Activated T-helper 2 cell treated with anti-CD3 and anti-CD28 coated beads, Interferon-gamma antibody, Interleukin-2, Interleukin-4, amounts not matched to agents 10 μg/mL and 5 μg/mL and 100 μg/mL, durations not matched to agents 14 hours and 24 hours and 36 hours (primary cell): ENCODE results near the gene SNX21. TPM values are rescaled to one million over a fixed set of nuclear protein-coding genes. Genes with fewer than 3 reads are reported as not detected.

ENCODE experiments used
- DNase-seq: peaks from one replicate; pipeline ENCODE4 v3.0.0; 2021; ENCODE audit warnings: low spot score
- H3K27ac Mint-ChIP-seq: one replicate; pipeline ENCODE4 v1.8.0; 2021; ENCODE audit warnings: mixed read lengths
- H3K27me3 Mint-ChIP-seq: one replicate; pipeline ENCODE4 v1.8.0; 2021; ENCODE audit warnings: low read depth, mixed read lengths
- H3K36me3 Mint-ChIP-seq: one replicate; pipeline ENCODE4 v1.8.0; 2021; ENCODE audit warnings: low read depth, mixed read lengths
- H3K4me1 Mint-ChIP-seq: one replicate; pipeline ENCODE4 v1.8.0; 2021; ENCODE audit warnings: low read depth, mixed read lengths
- H3K4me3 Mint-ChIP-seq: one replicate; pipeline ENCODE4 v1.8.0; 2021; ENCODE audit warnings: low read depth, mild to moderate bottlenecking, moderate library complexity, mixed read lengths
- H3K9me3 Mint-ChIP-seq: one replicate; pipeline ENCODE4 v1.8.0; 2021; ENCODE audit warnings: mixed read lengths
- intact Hi-C: fragments of 100-400 bp; cut with micrococcal nuclease; formaldehyde crosslinking; loops from one replicate; pipeline ENCODE4 v1.15.1; 2023
- total RNA-seq: library from RNA; stranded (reverse); gene quantifications from 2 replicates; pipeline ENCODE4 v1.2.3, GENCODE V29; 2022

SNX21 gene
- total RNA-seq, 1 donor from 2014 or later = 1.5 TPM

DNA sequence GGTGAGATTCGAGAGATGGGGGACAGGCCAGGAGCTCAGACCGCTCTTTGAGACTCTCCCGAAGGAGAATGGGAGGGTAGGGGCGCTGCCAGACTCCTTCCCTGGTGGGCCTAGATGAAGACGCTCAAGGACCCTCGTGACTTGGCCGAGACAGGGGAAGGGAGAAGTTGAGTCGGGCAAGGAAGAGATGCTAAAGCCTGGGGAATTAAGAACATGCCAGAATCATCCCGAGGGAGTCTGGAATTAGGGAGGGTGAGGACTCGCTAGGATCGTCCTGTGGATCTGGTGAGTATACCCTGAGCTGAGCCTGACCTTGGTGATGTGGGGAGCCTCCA is 20.6 kb upstream of the SNX21 start:
- peaks cover 77% of the 10 kb centered on the region for H3K36me3 Mint-ChIP-seq
- intact Hi-C loops = loop anchor here (2.0 to 5.0 kb wide), 3 partner anchors 44 to 160 kb away; partner anchors contain the start of genes ACOT8, SPATA25, ZNF335 and ZSWIM3
- H3K27ac Mint-ChIP-seq = peak overlapping the region; percentile 69
- DNase-seq = no peak
- H3K27me3 Mint-ChIP-seq = no peaks in the 10 kb centered on the region
- H3K4me1 Mint-ChIP-seq = peaks cover 26% of the 10 kb centered on the region
- H3K9me3 Mint-ChIP-seq = no peaks in the 10 kb centered on the region
- peak overlapping the region; percentile 90 for H3K4me3 Mint-ChIP-seq

DNA sequence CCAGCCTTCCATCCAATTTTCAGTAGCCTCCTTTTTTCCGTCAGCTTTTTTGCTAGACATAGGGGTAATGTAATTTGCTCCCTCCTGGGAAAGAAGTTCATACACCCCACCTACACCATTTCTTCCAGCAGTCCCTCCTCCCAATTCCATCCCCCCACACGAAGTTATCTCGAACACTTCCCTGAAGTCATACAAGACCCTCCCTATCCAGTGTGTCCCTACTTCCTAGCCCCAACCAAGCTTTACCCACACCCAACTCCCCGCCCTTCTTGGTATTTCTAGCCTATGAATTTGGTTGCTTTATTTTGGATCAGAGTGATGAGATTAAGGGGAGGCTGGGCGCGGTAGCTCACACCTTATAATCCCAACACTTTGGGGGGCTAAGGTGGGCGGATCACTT is 20.1 kb upstream of the SNX21 start:
- H3K9me3 Mint-ChIP-seq = no peaks in the 10 kb centered on the region
- H3K4me1 Mint-ChIP-seq = peaks cover 26% of the 10 kb centered on the region
- H3K4me3 Mint-ChIP-seq = peak overlapping the region; percentile 90
- no peak for DNase-seq
- intact Hi-C loops = loop anchor here (2.0 to 5.0 kb wide), 3 partner anchors 44 to 159 kb away; partner anchors contain the start of genes ACOT8, SPATA25, ZNF335 and ZSWIM3
- peaks cover 76% of the 10 kb centered on the region for H3K36me3 Mint-ChIP-seq
- peak overlapping the region; percentile 69 for H3K27ac Mint-ChIP-seq
- H3K27me3 Mint-ChIP-seq = no peaks in the 10 kb centered on the region

DNA sequence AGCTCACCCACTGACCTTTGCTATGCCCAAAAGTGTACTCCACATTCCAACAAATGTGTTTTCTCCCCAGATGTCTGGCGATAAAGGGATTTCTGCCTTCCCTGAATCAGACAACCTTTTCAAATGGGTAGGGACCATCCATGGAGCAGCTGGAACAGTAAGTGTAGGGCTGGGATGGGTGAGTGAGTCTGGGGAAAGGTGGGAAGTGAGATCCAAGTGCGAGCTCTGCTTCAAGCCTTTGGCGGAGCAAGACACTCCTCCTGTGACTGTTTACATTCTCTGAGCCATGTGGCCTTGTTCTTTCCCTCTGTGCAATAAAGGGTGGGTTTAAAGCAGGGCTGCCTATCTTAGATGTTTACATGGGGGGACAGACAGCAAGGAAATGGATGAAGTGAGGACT is 19.3 kb upstream of the SNX21 start:
- H3K27ac Mint-ChIP-seq = no peak overlapping the region
- no peaks in the 10 kb centered on the region for H3K9me3 Mint-ChIP-seq
- H3K4me1 Mint-ChIP-seq = peaks cover 26% of the 10 kb centered on the region
- intact Hi-C loops = loop anchor here (5.0 kb wide), 2 partner anchors 43 to 73 kb away; partner anchors contain the start of genes ACOT8, SPATA25 and ZSWIM3
- no peak for DNase-seq
- no peaks in the 10 kb centered on the region for H3K27me3 Mint-ChIP-seq
- peaks cover 68% of the 10 kb centered on the region for H3K36me3 Mint-ChIP-seq
- no peak overlapping the region for H3K4me3 Mint-ChIP-seq

DNA sequence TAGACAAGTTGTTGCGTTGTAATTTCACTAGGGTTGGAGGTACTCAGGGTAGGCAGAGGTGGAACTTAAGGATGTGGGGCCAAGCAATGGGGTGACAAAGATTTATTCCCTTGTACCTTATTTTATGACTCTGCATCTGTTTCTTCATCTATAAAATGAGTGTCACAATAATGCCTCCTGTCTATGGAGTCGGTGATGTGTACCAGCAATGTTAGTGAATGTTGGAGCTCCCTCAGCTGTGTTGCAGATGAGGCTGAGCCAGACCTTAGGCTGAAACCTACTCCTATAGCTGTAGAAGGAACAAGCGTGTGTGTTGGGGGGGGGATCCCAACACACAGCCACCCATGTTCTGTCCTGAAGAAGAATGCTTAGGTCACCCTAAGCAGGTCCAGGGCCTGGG is 16.6 kb upstream of the SNX21 start:
- intact Hi-C loops = no loop called here
- DNase-seq = no peak
- Mint-ChIP-seq H3K27ac (no peak overlapping the region), H3K36me3 (peaks cover 44% of the 10 kb centered on the region), H3K27me3 (peaks cover 8% of the 10 kb centered on the region), H3K4me3 (no peak overlapping the region), H3K9me3 (no peaks in the 10 kb centered on the region), H3K4me1 (peaks cover 20% of the 10 kb centered on the region)

DNA sequence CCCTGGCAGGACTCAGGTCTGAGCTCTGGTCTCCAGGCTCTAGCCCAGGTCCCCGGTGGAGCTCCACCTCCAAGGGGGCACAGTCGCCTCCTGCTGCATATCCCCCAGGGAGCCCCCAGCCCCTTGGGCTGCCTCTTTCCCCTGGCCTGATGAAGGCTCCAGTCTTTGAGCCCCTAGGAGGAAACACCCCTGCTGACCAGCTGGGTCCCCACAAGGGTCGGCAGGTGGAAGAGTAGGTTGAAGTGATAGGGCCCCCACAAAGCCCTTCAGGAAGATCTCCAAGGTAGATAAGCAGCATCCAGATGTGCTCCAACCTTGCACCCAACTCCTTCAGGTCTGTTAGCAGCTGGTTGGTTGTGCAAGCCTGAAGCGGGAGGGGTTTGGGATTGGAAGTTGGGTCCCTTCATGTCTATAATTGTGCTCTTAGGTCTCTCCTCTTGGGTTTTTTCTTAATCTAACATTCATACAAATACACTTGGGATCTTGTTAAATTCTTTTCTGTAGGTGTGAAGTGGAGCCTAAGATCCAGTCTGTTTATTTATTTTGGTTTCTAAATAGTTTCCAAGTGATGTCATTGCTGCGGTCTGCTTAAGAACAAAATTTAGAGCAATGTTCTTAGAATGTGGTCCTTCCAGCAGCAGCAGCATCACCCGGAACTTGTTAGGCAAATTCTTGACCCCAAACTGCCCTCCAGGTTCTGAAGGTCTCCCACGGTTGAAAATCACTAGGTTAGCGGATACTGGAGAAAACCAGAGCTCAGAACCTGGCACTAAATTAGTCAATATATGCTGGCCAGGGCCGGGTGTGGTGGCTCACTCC is 16.0 kb upstream of the SNX21 start:
- intact Hi-C loops = no loop called here
- Mint-ChIP-seq H3K36me3 (peaks cover 40% of the 10 kb centered on the region), H3K27me3 (peaks cover 14% of the 10 kb centered on the region), H3K4me1 (peaks cover 18% of the 10 kb centered on the region), H3K4me3 (no peak overlapping the region), H3K9me3 (no peaks in the 10 kb centered on the region), H3K27ac (peak overlapping the region; percentile 52)
- DNase-seq = no peak

DNA sequence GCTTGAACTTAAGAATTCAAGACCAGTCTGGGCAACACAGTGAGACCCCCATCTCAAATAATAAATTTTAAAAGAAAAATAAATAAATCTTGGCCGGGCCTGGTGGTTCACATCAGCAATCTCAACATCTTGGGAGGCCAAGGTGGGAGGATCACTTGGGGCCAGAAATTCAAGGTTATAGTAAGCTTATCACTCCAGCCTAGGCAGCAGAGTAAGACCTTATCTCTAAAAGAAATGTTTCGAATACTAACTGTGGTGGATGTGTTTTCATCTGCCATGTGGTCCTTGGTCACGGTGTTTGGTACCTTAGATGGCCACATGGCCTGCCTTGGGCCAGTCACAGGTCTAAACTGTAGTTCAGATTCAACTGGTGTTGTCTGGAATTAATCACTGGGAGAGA is 15.4 kb upstream of the SNX21 start:
- intact Hi-C loops = no loop called here
- peaks cover 17% of the 10 kb centered on the region for H3K27me3 Mint-ChIP-seq
- no peak overlapping the region for H3K4me3 Mint-ChIP-seq
- peaks cover 13% of the 10 kb centered on the region for H3K4me1 Mint-ChIP-seq
- H3K27ac Mint-ChIP-seq = no peak overlapping the region
- H3K9me3 Mint-ChIP-seq = no peaks in the 10 kb centered on the region
- no peak for DNase-seq
- H3K36me3 Mint-ChIP-seq = peaks cover 33% of the 10 kb centered on the region

DNA sequence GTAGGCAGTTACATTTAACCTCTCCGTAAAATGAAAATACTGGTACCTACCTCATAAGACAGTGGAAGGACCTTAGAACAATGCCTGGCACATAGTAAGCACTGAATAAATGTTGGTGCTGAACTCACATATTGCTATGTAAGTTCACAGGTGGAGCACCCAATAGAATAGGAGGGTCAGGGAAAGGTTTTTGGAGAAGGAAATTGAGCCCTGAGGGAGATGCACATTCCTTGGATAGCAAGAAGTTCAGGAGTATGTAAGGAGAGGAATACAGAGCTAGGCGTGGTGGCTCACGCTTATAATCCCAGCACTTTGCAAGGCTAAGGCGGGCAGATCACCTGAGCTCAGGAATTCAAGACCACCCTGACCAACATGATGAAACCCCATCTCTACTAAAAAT is 14.1 kb upstream of the SNX21 start:
- no peak overlapping the region for H3K27ac Mint-ChIP-seq
- no peaks in the 10 kb centered on the region for H3K9me3 Mint-ChIP-seq
- peaks cover 28% of the 10 kb centered on the region for H3K27me3 Mint-ChIP-seq
- H3K4me3 Mint-ChIP-seq = no peak overlapping the region
- DNase-seq = no peak
- peaks cover 23% of the 10 kb centered on the region for H3K36me3 Mint-ChIP-seq
- peaks cover 18% of the 10 kb centered on the region for H3K4me1 Mint-ChIP-seq
- intact Hi-C loops = no loop called here

DNA sequence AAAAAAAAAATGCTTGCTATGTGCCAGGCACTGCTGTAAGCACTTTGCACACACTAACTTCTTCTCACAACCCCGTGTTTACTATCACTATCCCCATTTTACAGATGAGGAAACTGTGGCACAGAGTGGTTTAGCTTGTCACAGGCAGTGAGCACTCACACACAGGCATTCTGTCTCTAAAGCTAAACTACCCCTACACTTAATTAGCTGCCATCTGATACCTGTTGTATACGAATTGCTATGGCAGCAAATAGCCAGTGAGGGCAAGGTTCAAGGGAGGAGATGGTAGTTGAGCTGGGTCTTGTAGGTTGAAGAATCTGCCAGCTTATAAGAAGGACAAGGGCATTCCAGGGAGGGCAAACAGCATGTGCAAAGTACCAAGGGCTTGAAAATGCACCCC is 11.7 kb upstream of the SNX21 start:
- intact Hi-C loops = no loop called here
- Mint-ChIP-seq H3K4me1 (peaks cover 13% of the 10 kb centered on the region), H3K27me3 (peaks cover 28% of the 10 kb centered on the region), H3K27ac (no peak overlapping the region), H3K9me3 (no peaks in the 10 kb centered on the region), H3K4me3 (no peak overlapping the region), H3K36me3 (peaks cover 5% of the 10 kb centered on the region)
- DNase-seq = no peak

DNA sequence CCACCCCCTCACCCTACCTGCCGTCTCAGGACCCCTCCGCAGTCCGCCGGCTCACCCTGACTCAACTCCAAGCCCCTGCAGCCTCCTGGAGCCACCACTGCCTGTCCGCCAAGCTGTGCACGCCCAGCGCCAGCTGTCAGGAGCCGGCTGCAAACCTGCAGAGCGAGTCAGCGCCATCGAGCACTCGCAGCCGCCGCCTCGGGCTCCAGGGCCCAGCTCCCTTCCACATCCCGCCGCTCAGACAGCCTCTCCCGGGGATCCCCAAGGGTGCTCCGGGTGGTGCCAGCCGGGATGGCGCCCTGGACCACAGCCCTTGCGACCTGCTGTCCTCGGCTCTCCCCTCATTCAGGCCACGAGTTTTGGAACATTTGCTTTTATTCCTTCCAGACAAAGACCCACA is 10.7 kb upstream of the SNX21 start:
- H3K4me1 Mint-ChIP-seq = peaks cover 11% of the 10 kb centered on the region
- no peak for DNase-seq
- peaks cover 28% of the 10 kb centered on the region for H3K27me3 Mint-ChIP-seq
- no peak overlapping the region for H3K27ac Mint-ChIP-seq
- no peaks in the 10 kb centered on the region for H3K36me3 Mint-ChIP-seq
- no peak overlapping the region for H3K4me3 Mint-ChIP-seq
- no peaks in the 10 kb centered on the region for H3K9me3 Mint-ChIP-seq
- intact Hi-C loops = no loop called here

DNA sequence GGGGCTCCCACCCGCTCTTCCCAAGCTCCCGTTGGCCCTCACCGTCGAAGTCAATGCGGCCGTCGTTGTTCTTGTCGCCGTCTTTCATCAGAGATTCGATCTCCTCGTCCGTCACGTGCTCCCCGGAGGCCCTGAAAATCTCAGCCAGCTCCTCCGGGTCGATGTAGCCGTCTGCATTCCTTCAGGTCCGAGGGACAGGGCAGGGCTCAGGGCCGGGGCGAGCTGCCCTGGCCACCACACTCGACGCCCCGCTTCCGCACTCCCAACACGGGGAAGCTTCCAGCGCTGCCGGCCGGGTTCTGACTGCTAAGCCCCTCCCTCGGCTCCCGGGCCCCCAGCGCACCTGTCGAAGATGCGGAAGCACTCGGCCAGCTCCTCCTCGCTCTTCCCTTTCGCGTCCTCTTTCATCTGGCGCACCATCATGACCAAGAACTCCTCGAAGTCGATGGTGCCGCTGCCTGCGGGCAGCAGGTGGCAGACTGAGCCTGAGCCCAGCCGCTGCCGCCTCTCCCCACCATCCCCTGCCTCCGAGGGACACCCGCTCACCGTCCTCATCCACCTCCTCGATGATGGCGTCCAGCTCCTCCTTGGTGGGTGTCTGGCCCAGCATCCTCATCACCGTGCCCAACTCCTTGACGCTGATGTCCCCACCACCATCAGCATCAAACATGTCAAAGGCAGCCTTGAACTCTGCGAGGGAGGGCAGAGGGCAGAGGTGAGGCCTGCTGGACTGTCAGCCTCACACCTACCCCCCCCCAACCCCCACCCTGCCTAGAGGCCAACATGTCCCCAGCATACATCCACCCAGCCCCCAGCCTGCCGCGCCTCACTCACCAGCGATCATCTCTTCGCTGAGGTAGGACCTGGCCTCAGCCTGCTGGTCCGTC is 9.4 kb upstream of the SNX21 start:
- H3K27ac Mint-ChIP-seq = peak overlapping the region; percentile 20
- peak; percentile 22 for DNase-seq
- H3K27me3 Mint-ChIP-seq = peaks cover 33% of the 10 kb centered on the region
- intact Hi-C loops = no loop called here
- peaks cover 11% of the 10 kb centered on the region for H3K4me1 Mint-ChIP-seq
- H3K36me3 Mint-ChIP-seq = no peaks in the 10 kb centered on the region
- peak overlapping the region; percentile 51 for H3K4me3 Mint-ChIP-seq
- H3K9me3 Mint-ChIP-seq = no peaks in the 10 kb centered on the region

DNA sequence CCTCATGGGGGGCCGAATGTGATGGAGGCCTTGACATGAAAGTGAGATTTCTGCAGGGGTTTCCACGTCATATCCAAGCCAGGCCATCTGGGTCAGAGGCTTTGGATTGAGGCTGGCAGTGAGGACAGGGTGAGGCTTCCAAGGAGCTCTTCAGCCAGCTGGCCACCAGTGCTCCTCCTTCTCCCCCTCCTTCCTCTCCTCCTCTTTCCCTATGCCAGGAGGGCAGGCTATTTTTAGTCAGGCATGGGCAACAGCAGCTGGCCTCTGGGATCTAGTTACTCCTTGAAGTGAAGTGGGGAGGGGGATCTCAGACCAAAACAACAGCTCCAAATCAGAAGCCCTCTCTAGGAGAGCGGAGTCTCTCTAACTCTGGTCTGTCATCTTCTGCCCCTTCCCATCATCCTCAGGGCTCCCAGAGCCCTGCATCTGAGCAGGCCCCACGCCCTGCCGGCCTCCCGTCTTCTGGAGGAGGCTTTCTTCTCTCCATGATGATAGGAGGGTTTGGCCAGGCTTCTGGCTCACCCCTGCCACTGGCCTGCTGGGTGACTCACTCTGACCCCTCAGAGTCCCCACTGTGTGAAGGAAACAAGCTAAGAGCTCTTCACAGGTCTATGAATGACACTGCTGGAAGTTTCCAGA is 7.1 kb upstream of the SNX21 start:
- Mint-ChIP-seq H3K36me3 (no peaks in the 10 kb centered on the region), H3K27ac (no peak overlapping the region), H3K27me3 (peaks cover 29% of the 10 kb centered on the region), H3K4me1 (peaks cover 11% of the 10 kb centered on the region), H3K9me3 (no peaks in the 10 kb centered on the region), H3K4me3 (no peak overlapping the region)
- intact Hi-C loops = no loop called here
- DNase-seq = no peak

DNA sequence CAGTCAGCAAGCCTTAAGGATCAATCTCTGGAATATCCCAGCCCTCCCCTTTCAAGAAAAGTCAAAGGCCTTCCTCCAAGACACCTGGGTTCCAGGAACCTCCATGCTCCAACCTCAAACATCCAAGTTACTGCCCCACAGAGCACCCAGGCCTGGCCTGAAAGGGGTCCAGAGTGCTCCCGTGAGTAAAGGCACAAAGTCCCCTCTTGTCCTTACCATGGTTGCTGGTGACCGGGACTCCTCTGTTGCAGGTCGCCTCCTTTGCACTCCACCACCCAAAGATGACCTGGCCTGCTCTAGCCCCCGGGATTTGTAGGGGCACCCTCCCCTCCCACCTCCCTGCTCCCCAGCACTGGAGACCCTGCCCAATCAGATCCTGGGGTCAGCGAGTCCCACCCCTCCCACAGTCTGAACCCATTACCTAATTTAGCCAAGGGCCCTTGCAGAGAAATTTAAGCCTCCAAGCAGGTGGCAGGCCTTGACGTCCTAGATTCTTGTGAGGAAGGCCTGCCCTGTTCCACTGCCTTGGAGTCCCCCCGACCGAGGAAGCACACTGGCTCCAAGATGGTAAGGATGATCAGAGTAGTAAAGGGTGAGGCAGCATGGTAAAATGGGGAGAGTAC is 6.5 kb upstream of the SNX21 start, which contains the start of gene TNNC2:
TSS of gene TNNC2 (minus strand) at position 283 of the 623 bp plus-strand sequence. CDS start at position 219, 64 bp downstream.
- intact Hi-C loops = no loop called here
- no peak for DNase-seq
- Mint-ChIP-seq H3K4me1 (peaks cover 11% of the 10 kb centered on the region), H3K4me3 (no peak within 1 kb of the TSS), H3K36me3 (no peaks in the 10 kb centered on the region), H3K27ac (no peak within 1 kb of the TSS), H3K27me3 (peaks cover 28% of the 10 kb centered on the region), H3K9me3 (no peaks in the 10 kb centered on the region)
